HEK293 (cell line): ENCODE measurements around the gene COPS2.

Experiments used
- CTCF ChIA-PET: fragments of 350-600 bp; formaldehyde crosslinking; extraction: SDS; loops from one replicate; lab custom pipeline; 2021; ENCODE audit warnings: antibody characterized with exemption; lab: Yijun Ruan, JAX
- POLR2A ChIA-PET: fragments of 300-600 bp; formaldehyde crosslinking; extraction: SDS; loops from one replicate; lab custom pipeline; 2020; ENCODE audit warnings: antibody characterized with exemption, inconsistent platforms; lab: Yijun Ruan, JAX
- H3K27ac ChIP-seq: fragments of 200-500 bp; sonication (Bioruptor generic); 2 replicates; pipeline ENCODE4 v1.5.1; 2014; ENCODE audit warnings: low read depth, low read length, control low read depth, inconsistent platforms; ENCODE audit errors: extremely low read depth
- H3K36me3 ChIP-seq, 2 experiments: fragments of 200-500 bp in 1 of 2; sonication (Bioruptor generic) in 1 of 2; 1 replicate in 1 of 2; 2 replicates in 1 of 2; pipeline ENCODE4 v1.5.1; 2014 to 2017; ENCODE audit warnings: inconsistent platforms in 2 of 2, low read length in 2 of 2; ENCODE audit not compliant: control insufficient read depth in 2 of 2, insufficient read depth in 1 of 2
- H3K4me1 ChIP-seq: fragments of 200-500 bp; sonication (Bioruptor generic); 2 replicates; pipeline ENCODE4 v1.5.1; 2014; ENCODE audit warnings: mild to moderate bottlenecking, low read length, inconsistent platforms; ENCODE audit not compliant: control insufficient read depth, insufficient read depth
- H3K4me3 ChIP-seq: 2 replicates; pipeline ENCODE4 v1.5.1; 2011; ENCODE audit warnings: low read depth, mild to moderate bottlenecking, control low read depth, low read length, moderate library complexity
- H3K9me3 ChIP-seq: fragments of 200-500 bp; sonication (Bioruptor generic); 2 replicates; pipeline ENCODE4 v1.5.1; 2014; ENCODE audit warnings: low read depth, low read length, inconsistent platforms; ENCODE audit not compliant: control insufficient read depth, insufficient read depth
- BCL11A ChIP-seq: fragments of 450-650 bp; formaldehyde crosslinking; IDR thresholded peaks from 2 replicates; pipeline ENCODE4 v1.5.1; 2016; ENCODE audit warnings: low read depth, missing biosample characterization, missing genetic modification characterization
- HOXD13 ChIP-seq: sonication (generic); formaldehyde crosslinking; IDR thresholded peaks from 2 replicates; pipeline ENCODE4 v1.8.0; 2022; ENCODE audit warnings: missing genetic modification reagents, borderline replicate concordance
- TRIM28 ChIP-seq: IDR thresholded peaks from 2 replicates; pipeline ENCODE4 v1.6.1; 2011; ENCODE audit warnings: low read length, control low read depth, borderline replicate concordance
- YY2 ChIP-seq: fragments of 450-650 bp; formaldehyde crosslinking; IDR thresholded peaks from 2 replicates; pipeline ENCODE4 v1.5.1; 2016; ENCODE audit warnings: missing biosample characterization, missing genetic modification characterization
- ZBTB1 ChIP-seq: fragments of 450-650 bp; formaldehyde crosslinking; IDR thresholded peaks from 2 replicates; pipeline ENCODE4 v1.5.1; 2016; ENCODE audit warnings: missing biosample characterization, missing genetic modification characterization
- ZNF16 ChIP-seq: fragments of 450-650 bp; formaldehyde crosslinking; IDR thresholded peaks from 2 replicates; pipeline ENCODE4 v1.5.1; 2016; ENCODE audit warnings: low read depth, missing biosample characterization, missing genetic modification characterization
- ZNF23 ChIP-seq: fragments of 450-650 bp; formaldehyde crosslinking; IDR thresholded peaks from 2 replicates; pipeline ENCODE4 v1.5.1; 2016; ENCODE audit warnings: missing biosample characterization, missing genetic modification characterization, borderline replicate concordance
- ZNF266 ChIP-seq: fragments of 450-650 bp; formaldehyde crosslinking; IDR thresholded peaks from 2 replicates; pipeline ENCODE4 v1.5.1; 2016; ENCODE audit warnings: missing biosample characterization, missing genetic modification characterization, low read depth
- ZNF350 ChIP-seq: fragments of 450-650 bp; formaldehyde crosslinking; IDR thresholded peaks from 2 replicates; pipeline ENCODE4 v1.5.0; 2017; ENCODE audit warnings: missing biosample characterization, mild to moderate bottlenecking, missing genetic modification characterization
- ZNF37A ChIP-seq: fragments of 450-650 bp; IDR thresholded peaks from 2 replicates; pipeline ENCODE4 v1.5.1; 2018; ENCODE audit warnings: missing biosample characterization, missing genetic modification characterization
- ZNF654 ChIP-seq: fragments of 450-650 bp; formaldehyde crosslinking; IDR thresholded peaks from 2 replicates; pipeline ENCODE4 v1.5.1; 2016; ENCODE audit warnings: low read depth, missing biosample characterization, missing genetic modification characterization
- ZNF837 ChIP-seq: fragments of 450-650 bp; formaldehyde crosslinking; IDR thresholded peaks from 2 replicates; pipeline ENCODE4 v1.5.1; 2016; ENCODE audit warnings: missing biosample characterization, missing genetic modification characterization
- ZXDB ChIP-seq: fragments of 450-650 bp; formaldehyde crosslinking; IDR thresholded peaks from 2 replicates; pipeline ENCODE4 v1.5.1; 2016; ENCODE audit warnings: missing biosample characterization, missing genetic modification characterization
- TF ChIP-seq, protein P1 (sequence below): fragments of 450-650 bp; formaldehyde crosslinking; IDR thresholded peaks from 2 replicates; pipeline ENCODE4 v1.5.1; 2017; ENCODE audit warnings: missing biosample characterization, missing genetic modification characterization
- TF ChIP-seq, protein P2 (sequence below): fragments of 450-650 bp; formaldehyde crosslinking; IDR thresholded peaks from 2 replicates; pipeline ENCODE4; 2016; ENCODE audit warnings: missing biosample characterization, missing genetic modification characterization

Gene COPS2

DNA sequence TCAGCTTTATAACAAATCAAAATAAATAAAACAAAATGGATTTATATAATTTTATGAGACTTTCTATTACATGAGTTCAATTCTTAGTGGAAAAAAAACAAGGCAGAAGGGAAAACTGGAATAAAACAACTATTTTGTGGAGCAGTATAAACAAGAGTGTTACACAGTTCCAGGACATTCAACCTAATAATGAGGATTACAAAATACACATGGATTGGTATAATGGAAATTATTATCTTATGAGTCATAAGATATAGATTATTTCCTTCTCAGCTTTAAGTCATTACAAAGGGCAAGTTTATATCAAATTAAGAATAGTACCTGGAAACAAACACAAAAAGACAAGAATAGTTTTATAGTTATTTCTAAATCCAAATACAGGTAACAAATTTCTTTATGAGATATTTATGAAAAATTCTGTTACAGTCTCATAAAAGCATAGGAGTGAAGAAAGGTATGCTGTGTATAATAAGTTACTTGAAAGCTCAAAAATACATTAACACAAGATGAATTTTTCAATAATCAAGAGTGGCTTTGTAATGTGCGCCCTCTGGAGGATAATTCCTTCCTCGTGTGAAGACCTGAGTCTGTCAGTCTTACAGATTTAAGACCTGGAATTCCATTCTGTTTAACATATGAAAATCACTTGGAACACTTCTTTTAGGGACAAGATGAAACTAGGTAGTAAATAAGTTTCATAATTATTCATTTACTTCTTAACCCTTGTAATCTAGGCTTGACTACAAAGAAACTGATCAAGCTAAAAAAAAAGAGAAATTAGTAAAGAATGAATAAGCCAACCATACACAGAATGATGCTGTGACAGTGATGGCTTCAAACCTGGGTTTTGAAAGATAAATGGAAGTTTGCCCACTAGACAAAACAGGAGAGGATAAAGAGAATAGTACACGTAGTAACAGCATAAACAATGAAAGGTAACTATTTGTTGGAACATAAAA is 9.5 kb downstream of the COPS2 start:
- ChIA-PET CTCF (interaction anchor here (0.7 to 2.7 kb wide), 21 partner anchors 9 to 563 kb away, joined by 3 to 18 read pairs (median 4); partner anchors contain the start of genes COPS2 and FGF7), POLR2A (no interaction called here)
- H3K4me3 ChIP-seq: no peak overlapping the region
- peaks cover 10 to 40% of the 10 kb centered on the region in 2 experiments for H3K36me3 ChIP-seq
- H3K4me1 ChIP-seq: no peaks in the 10 kb centered on the region
- H3K9me3 ChIP-seq: no peaks in the 10 kb centered on the region
- TF ChIP-seq ZXDB (tag by site-specific recombination) (no peak), YY2 (tag by site-specific recombination) (no peak), TRIM28 (no peak), ZNF16 (tag by site-specific recombination) (no peak), ZNF654 (peak; percentile 25; the same call in 1 of the 2 replicates), ZBTB1 (tag by site-specific recombination) (no peak), BCL11A (no peak), ZNF350 (tag by site-specific recombination) (no peak), ZNF837 (tag by site-specific recombination) (no peak)
- no peak overlapping the region for H3K27ac ChIP-seq

GRCh38 chr15:49137861-49138260 is 17.5 kb downstream of the COPS2 start:
- ChIA-PET POLR2A (no interaction called here), CTCF (interaction anchor here (1.0 to 2.6 kb wide), 2 partner anchors 8 to 15 kb away, joined by 3 to 18 read pairs; no protein-coding TSS in a partner anchor)
- H3K27ac ChIP-seq: no peak overlapping the region
- H3K4me1 ChIP-seq: no peaks in the 10 kb centered on the region
- no peak overlapping the region for H3K4me3 ChIP-seq
- peaks cover 33 to 89% of the 10 kb centered on the region in 2 experiments for H3K36me3 ChIP-seq
- TF ChIP-seq, protein P1, sequence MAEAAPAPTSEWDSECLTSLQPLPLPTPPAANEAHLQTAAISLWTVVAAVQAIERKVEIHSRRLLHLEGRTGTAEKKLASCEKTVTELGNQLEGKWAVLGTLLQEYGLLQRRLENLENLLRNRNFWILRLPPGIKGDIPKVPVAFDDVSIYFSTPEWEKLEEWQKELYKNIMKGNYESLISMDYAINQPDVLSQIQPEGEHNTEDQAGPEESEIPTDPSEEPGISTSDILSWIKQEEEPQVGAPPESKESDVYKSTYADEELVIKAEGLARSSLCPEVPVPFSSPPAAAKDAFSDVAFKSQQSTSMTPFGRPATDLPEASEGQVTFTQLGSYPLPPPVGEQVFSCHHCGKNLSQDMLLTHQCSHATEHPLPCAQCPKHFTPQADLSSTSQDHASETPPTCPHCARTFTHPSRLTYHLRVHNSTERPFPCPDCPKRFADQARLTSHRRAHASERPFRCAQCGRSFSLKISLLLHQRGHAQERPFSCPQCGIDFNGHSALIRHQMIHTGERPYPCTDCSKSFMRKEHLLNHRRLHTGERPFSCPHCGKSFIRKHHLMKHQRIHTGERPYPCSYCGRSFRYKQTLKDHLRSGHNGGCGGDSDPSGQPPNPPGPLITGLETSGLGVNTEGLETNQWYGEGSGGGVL (tag by site-specific recombination): no peak
- TF ChIP-seq, all 188 proteins: peak for 0
- no peaks in the 10 kb centered on the region for H3K9me3 ChIP-seq

DNA sequence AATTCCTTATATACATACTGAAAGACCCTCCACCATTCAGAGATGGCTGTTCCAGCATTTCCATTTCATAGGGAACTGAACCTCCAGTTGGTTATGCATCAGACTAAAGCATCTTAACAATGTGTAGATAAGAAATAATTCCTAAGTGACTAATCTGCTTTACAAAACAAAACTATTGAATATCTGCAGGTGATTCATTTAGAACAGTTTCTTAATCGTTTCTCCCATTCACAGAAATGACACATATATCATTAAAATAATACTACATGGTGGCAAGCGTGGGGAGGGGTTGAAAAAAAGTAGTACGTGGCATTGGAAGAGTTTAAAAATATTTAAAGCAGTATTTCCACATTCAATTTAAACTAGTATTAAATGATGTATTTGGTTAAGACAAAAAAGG is 19.5 kb downstream of the COPS2 start:
- no peaks in the 10 kb centered on the region for H3K9me3 ChIP-seq
- CTCF ChIA-PET: interaction anchor here (2.6 kb wide), 1 partner anchor 10 kb away, joined by 18 read pairs; no protein-coding TSS in a partner anchor
- H3K4me3 ChIP-seq: no peak overlapping the region
- POLR2A ChIA-PET: no interaction called here
- H3K27ac ChIP-seq: no peak overlapping the region
- no peaks in the 10 kb centered on the region for H3K4me1 ChIP-seq
- H3K36me3 ChIP-seq: peaks cover 32 to 81% of the 10 kb centered on the region in 2 experiments
- TF ChIP-seq ZNF37A (tag by site-specific recombination) (no peak), ZNF23 (no peak), ZNF266 (tag by site-specific recombination) (no peak), HOXD13 (CRISPR knock-in tag) (no peak)
- TF ChIP-seq, protein P2, sequence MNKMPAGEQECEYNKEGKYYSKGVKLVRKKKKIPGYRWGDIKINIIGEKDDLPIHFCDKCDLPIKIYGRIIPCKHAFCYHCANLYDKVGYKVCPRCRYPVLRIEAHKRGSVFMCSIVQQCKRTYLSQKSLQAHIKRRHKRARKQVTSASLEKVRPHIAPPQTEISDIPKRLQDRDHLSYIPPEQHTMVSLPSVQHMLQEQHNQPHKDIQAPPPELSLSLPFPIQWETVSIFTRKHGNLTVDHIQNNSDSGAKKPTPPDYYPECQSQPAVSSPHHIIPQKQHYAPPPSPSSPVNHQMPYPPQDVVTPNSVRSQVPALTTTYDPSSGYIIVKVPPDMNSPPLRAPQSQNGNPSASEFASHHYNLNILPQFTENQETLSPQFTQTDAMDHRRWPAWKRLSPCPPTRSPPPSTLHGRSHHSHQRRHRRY (tag by site-specific recombination): no peak
